ENCODE measurements around the gene PARD6G.

Gene PARD6G

GRCh38 chr18:80194874-80195570 is 52.3 kb downstream of the PARD6G start:
- no peak overlapping the region for H3K4me3 ChIP-seq (ENCODE audit: low read length)
- DNase-seq (ENCODE audit: low read depth, low spot score) = no peak

- no peak for DNase-seq (ENCODE audit: low read depth, low spot score)
- H3K4me3 ChIP-seq (ENCODE audit: low read length) = no peak overlapping the region
These were observed 53.6 kb downstream of the PARD6G start for GRCh38 chr18:80193701-80194100.

DNA sequence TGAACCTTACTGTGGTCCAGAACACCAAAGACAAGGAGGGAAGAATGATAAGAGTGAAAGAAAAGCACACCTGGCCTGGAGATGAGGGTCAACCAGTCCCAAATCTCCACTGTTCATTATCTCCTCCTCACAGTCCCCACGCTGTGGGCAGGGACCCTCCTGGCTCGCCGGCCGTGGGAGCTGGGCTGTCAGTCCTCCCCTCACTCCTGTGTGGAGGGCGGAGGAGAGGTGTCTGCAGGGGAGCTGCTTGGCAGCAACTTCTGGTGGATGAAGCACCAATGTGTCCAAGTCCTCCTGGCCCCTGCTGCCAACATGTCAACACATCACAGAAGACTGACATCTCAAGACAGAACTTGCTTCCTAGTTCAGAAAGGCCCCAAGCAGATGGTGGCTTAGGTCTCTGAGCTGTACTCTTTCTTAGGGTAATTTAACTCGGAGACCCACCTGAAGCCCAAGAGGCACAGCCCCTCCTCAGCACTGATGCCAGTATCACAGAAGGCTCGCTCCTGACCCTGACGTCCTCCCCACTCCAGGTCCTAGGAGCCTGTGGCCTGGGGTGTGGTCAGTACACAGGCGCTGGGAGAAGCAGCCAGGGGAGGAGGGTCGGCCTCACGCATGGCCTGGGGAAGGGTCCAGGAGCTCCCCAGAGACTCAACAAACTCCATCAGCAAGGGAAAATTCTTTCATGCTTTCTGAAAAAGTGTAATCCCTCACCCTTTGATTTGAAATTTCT is 54.5 kb downstream of the PARD6G start:
- no peak overlapping the region for H3K4me3 ChIP-seq (ENCODE audit: low read length)
- DNase-seq (ENCODE audit: low read depth, low spot score) = no peak

- no peak for DNase-seq (ENCODE audit: low read depth, low spot score)
- H3K4me3 ChIP-seq (ENCODE audit: low read length) = no peak overlapping the region
These were observed 55.2 kb downstream of the PARD6G start for GRCh38 chr18:80191907-80192652.

DNA sequence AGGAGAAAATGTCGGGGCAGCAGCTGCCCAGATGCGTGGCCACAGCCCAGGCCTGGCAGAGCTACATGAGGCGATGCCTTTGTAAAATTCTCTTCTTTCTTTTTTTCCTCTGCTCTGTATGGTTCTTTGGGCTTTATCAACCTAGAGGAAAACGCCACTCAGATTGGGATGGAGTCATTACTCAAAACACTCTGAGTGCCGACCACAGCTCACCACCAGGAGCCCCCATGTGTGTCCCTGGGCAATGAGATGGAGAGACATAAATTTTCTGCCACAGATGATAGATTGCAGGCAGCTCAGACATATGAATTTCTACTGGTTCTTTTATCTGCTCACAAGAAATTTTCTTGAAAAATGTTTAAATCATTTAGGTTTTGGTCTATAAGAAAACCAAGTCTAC is 56.0 kb downstream of the PARD6G start:
- no peak for DNase-seq (ENCODE audit: low read depth, low spot score)
- H3K4me3 ChIP-seq (ENCODE audit: low read length) = no peak overlapping the region

DNA sequence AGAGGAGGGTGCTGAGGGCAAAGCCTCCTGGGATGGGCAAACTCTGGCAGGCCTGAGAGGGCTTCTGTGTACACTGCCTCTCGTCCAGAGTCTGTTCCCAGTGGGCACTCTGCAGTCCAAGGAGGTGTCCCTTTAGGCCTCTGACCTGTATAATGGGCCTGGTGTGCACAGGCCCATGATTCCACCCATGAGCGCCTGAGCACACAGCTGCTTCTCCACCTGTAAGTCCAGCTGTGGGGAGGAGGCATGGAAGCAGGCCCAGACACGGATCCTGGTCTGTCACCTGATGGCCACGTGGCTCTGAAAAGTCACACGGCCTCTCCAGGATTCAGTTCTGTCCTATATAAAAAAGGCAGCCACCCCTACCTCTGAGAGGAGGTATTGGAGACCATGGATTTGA is 57.0 kb downstream of the PARD6G start:
- no peak overlapping the region for H3K4me3 ChIP-seq (ENCODE audit: low read length)
- no peak for DNase-seq (ENCODE audit: low read depth, low spot score)

- DNase-seq (ENCODE audit: low read depth, low spot score) = no peak
- H3K4me3 ChIP-seq (ENCODE audit: low read length) = no peak overlapping the region
These were observed 57.8 kb downstream of the PARD6G start for GRCh38 chr18:80189531-80189865.

DNA sequence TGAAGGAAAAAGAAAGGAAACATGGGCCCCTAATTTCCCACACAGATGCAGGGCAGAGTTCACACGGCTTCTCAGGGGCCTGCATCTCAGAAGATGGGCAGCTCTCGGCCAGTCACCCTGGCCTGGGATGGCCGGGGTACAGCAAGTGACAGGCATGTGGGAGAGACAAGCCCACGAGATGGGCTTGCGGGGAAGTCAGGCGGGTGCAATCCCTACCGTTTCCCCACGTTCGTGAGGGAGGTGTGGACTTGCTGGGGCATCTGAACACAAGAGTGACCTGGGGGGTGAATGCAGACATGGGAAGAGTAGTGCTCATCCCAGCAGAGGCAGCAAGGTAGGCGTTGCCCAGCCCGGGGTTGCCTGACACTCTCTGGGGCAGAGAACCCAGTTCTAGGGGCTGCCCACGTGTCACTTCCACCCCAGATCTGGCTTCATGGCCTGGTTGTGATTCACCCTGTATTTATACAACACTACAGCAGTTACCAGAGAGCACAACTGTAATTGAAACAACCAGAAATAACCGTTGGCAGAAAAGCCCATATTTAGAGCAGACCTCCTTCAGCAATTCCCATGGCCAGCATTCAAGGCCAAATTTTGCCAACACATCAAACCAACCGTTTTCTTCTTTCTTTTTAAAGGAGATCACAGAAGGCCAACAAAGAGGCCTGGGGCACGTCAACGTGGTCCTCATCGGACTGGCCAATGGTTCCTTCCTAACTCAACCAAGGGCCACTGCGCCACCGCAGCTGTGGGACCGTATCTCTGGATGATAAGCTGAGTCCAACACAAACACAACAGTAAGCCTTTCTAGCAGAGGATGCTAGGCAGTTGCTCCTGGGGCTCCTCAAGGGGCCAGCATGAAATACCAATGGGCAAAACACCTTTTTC is 58.4 kb downstream of the PARD6G start:
- H3K4me3 ChIP-seq (ENCODE audit: low read length) = no peak overlapping the region
- no peak for DNase-seq (ENCODE audit: low read depth, low spot score)

- H3K4me3 ChIP-seq (ENCODE audit: low read length) = no peak overlapping the region
- DNase-seq (ENCODE audit: low read depth, low spot score) = no peak
These were observed 59.2 kb downstream of the PARD6G start for GRCh38 chr18:80187956-80188642.

DNA sequence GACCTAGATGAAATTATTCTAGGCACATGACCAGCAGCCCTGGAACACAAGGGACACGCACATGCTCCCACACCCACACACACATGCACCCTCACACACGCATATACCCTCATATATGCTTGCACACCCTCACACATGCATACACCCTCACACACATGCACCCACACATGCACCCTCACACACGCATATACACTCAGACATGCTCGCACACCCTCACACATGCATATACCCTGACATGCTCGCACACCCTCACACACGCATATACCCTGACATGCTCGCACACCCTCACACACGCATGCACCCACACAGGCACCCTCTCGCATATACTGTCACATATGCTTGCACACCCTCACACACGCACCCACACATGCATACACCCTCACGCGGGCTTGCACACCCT is 61.8 kb downstream of the PARD6G start:
- DNase-seq (ENCODE audit: low read depth, low spot score) = no peak
- H3K4me3 ChIP-seq (ENCODE audit: low read length) = no peak overlapping the region

GRCh38 chr18:80184243-80184772 is 63.0 kb downstream of the PARD6G start:
- no peak for DNase-seq (ENCODE audit: low read depth, low spot score)
- H3K4me3 ChIP-seq (ENCODE audit: low read length) = no peak overlapping the region

GRCh38 chr18:80183273-80184050 is 63.9 kb downstream of the PARD6G start:
- no peak for DNase-seq (ENCODE audit: low read depth, low spot score)
- H3K4me3 ChIP-seq (ENCODE audit: low read length) = no peak overlapping the region

DNA sequence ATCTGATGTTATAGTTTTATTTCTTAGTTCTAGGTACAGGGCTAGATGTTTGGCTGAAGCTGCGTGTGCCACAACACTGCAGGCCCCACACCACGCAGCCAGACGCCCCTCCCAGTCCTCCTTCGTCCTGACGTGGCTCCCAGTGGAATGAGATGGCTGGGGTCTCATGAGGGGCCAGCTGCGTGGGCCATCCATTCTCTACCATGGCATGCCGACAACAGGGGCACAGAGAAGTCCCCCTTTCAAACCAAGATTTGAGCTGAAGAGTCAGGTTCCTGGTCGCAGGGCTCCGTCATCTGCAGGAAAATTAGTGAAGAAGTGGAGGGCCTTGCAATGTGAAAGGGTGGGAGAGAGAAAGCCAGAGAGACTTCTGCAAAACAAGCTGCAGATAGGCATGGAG is 64.5 kb downstream of the PARD6G start:
- DNase-seq (ENCODE audit: low read depth, low spot score) = no peak
- no peak overlapping the region for H3K4me3 ChIP-seq (ENCODE audit: low read length)

DNA sequence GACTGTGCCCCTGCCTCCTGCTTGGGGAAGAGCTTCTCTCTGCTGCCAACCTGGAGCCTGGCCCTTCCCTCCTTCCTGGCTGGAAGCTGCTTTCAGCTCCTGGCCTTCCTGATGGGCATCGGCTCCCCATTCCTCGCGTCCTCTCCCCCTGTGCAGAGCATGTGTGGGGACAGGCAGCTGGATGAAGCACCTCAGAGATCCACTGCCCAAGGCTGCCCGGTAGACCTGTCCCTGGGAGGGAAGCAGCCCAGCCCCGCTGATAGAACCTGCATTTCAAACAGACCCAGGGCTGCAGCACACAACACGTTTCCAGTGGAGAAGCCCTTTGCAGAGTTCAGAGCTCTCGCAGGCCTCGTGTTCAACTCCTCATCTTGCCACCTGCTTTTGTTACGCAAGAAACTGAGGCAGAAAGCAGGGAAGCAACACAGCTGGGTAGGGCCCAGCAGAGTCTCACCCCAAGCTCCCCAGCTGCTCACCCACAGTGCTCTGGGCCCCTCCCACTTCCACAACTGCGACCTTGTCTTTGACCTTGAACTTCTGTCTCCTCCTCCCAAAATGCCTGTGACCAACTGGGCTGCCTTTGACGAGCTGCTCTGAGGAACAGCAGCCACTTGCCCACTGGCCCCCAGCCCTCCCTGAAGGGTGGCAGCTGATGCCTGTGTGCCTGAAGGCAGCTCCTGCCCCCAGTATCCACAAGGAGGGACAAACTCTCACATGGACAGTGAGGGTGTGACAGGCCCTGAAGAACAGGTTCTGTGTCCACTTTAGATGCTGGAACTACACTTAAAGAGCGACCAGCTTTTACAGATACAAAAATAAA is 65.5 kb downstream of the PARD6G start:
- peak; percentile 42 for DNase-seq (ENCODE audit: low read depth, low spot score)
- H3K4me3 ChIP-seq (ENCODE audit: low read length) = no peak overlapping the region

DNA sequence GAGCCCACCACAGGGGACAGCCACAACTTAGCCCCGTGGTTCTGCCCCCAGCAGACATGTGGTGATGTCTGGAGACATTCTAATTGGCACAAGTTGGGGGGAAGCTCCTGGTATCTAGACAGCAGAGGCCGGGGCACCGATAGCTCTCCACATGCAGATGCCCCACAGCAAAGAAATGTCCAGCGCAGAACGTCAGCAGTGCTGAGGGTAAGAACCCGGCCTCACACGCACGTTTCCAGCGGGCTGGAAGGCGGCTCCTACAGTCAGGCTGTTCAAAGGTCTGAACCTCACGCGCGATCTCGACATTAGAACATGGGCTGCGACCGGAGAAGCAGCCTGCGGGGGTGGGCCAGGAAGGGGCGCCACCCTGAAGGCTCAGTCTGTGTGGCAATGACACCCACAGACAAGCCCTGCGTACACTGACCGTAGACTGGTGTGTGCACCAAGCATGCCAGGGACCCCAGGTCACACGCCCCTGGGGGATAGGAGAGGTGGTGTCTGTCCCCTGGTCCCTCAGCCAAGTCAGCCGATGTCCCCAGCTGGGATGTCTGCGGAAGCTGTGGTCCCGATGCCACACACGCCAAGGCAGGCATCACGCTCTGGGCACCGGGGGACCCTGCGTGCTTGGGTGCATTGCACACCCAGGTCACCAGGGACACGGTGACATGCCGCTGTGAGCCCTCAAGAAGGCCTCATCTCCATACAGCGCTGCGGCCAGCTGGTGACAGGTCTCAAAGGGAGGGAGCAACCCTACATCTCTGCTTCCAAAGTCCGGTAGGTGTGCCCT is 66.3 kb downstream of the PARD6G start:
- H3K4me3 ChIP-seq (ENCODE audit: low read length) = no peak overlapping the region
- no peak for DNase-seq (ENCODE audit: low read depth, low spot score)

DNA sequence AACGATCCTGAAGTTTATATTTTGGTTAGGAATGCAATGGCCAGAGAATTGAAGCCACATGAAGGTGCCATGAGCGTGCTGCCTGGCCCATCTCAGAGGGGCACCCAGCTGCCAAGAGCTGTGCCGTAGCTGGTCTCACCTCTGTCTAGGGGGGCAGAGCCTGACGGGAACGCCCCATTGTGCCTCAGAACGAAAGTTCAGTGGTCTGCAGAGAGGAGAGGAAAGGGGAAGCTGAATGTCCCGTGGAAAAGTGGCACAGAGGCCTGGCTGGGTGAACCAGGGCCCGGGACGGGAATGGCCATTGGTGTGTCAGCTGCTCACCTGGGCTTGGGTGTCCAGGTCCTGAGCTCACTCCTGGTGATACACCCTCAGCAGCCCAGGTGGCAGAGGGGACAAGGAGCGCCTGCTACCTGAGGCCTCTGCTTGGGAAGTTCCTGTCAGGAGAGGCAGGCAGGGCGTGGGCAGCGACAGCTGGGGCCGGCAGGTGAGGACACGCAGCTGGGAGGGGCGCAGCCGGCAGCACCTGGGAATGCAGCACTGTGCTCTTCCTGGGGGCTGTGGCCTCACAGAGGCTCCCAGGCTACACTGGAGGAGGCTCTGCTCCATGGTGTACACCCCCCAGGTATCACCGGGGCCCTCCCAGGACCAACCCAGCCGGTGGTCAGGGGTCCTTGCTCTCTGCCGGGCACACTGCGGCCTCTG is 67.3 kb downstream of the PARD6G start:
- no peak for DNase-seq (ENCODE audit: low read depth, low spot score)
- no peak overlapping the region for H3K4me3 ChIP-seq (ENCODE audit: low read length)

Measured in Jurkat, Clone E6-1 (cell line).